ENCODE results near the gene TUBA3E.
"Not testable (repeated sequence)": the region's sequence is repeated elsewhere in the genome, so short reads cannot be mapped to it uniquely, and the experiment has no call there.

GRCh38 chr2:130145006-130145414, 53.2 kb downstream of the TUBA3E start, which contains the start of gene CCDC74B:
- not testable (repeated sequence) for TF ChIP-seq POLR2A, CTCF (IDR thresholded peaks at IDR 0.05)

All from adrenal gland (tissue), 5 donors.